Chondrocyte (in vitro differentiated cells): ENCODE results near the gene SHISA6. TPM values are rescaled to one million over a fixed set of nuclear protein-coding genes. Genes with fewer than 3 reads are reported as not detected.

Experiments
- DNase-seq: peaks from one replicate; pipeline ENCODE4 v3.0.0; 2021; ENCODE audit warnings: mixed read lengths, low spot score
- H3K27ac Mint-ChIP-seq: one replicate; pipeline ENCODE4 v1.8.0; 2021; ENCODE audit warnings: mild to moderate bottlenecking, moderate library complexity, mixed read lengths; ENCODE audit not compliant: unreplicated experiment
- H3K27me3 Mint-ChIP-seq: 2 replicates; pipeline ENCODE4 v1.8.0; 2021; ENCODE audit warnings: low read depth, mixed read lengths
- H3K36me3 Mint-ChIP-seq: 2 replicates; pipeline ENCODE4 v1.8.0; 2021; ENCODE audit warnings: low read depth, mixed read lengths
- H3K4me1 Mint-ChIP-seq: 2 replicates; pipeline ENCODE4 v1.8.0; 2021; ENCODE audit warnings: low read depth, mild to moderate bottlenecking, mixed read lengths
- H3K4me3 Mint-ChIP-seq: one replicate; pipeline ENCODE4 v1.8.0; 2021; ENCODE audit warnings: mild to moderate bottlenecking, moderate library complexity, mixed read lengths; ENCODE audit not compliant: unreplicated experiment
- H3K9me3 Mint-ChIP-seq: 2 replicates; pipeline ENCODE4 v1.8.0; 2021; ENCODE audit warnings: low read depth, mixed read lengths
- CTCF ChIP-seq: fragments of 200-600 bp; sonication (generic); IDR thresholded peaks from 2 replicates; pipeline ENCODE4 v1.5.0; 2021; ENCODE audit warnings: antibody characterized with exemption, mild to moderate bottlenecking, moderate library complexity
- total RNA-seq: library from RNA; stranded (reverse); gene quantifications from 3 replicates; pipeline ENCODE4 v1.2.1, GENCODE V29; 2021

SHISA6 gene
- total RNA-seq, 1 donor from 2014 or later = not detected

DNA sequence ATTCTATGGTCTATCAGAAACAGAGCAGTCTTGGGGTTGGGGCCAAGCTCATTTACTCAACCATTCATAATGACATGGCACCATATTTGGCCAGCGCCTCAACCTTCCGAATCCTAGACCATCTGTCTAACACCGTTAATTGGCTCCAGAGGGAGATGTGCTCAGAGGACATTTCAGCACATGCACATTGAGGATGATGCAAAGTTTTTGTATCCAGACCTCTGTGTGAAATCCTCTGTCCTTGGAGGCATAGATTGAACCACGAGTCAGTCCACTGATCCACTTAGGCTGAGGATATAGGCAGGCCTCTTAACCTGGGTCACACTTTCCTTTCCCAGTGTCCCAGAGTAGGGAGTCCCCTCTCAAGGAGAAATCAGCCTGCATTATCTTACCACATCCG lies 85.5 kb downstream of the SHISA6 start:
- no peak for TF ChIP-seq CTCF
- H3K27me3 Mint-ChIP-seq = peaks cover 2% of the 10 kb centered on the region

GRCh38 chr17:11328770-11329169 lies 87.8 kb downstream of the SHISA6 start:
- no peak for DNase-seq
- no peaks in the 10 kb centered on the region for H3K9me3 Mint-ChIP-seq
- H3K27me3 Mint-ChIP-seq = peaks cover 2% of the 10 kb centered on the region
- TF ChIP-seq CTCF = no peak
- H3K36me3 Mint-ChIP-seq = no peaks in the 10 kb centered on the region
- peaks cover 34% of the 10 kb centered on the region for H3K4me1 Mint-ChIP-seq
- no peak overlapping the region for H3K27ac Mint-ChIP-seq
- no peak overlapping the region for H3K4me3 Mint-ChIP-seq

More for the DNA sequence above, 85.5 kb downstream of the SHISA6 start:
- Mint-ChIP-seq H3K4me1 (peaks cover 20% of the 10 kb centered on the region), H3K27ac (no peak overlapping the region), H3K36me3 (peaks cover 1% of the 10 kb centered on the region), H3K4me3 (no peak overlapping the region), H3K9me3 (no peaks in the 10 kb centered on the region)
- no peak for DNase-seq

DNA sequence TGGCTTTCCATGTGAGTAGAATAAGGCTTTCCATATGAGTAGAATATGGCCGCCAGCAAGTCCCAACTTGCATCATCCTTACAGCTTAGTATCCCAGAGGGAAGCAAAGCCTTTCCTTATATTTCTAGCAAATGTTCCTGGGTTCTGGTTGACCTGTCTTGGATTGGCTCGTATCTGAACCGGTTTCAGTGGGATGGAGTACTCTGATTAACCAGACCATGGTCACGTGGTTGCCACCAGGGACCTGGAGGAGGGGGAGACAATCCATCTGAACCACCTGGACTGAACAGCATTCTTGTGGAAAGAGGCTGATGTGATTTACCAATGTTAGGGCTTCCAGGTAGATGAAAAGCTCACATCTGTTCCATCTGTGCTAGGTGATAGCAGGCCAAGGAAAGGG lies 89.0 kb downstream of the SHISA6 start:
- H3K4me3 Mint-ChIP-seq = no peak overlapping the region
- no peak for DNase-seq
- H3K27ac Mint-ChIP-seq = peak overlapping the region; percentile 92
- H3K9me3 Mint-ChIP-seq = no peaks in the 10 kb centered on the region
- peaks cover 2% of the 10 kb centered on the region for H3K27me3 Mint-ChIP-seq
- no peaks in the 10 kb centered on the region for H3K36me3 Mint-ChIP-seq
- H3K4me1 Mint-ChIP-seq = peaks cover 34% of the 10 kb centered on the region
- TF ChIP-seq CTCF = no peak

GRCh38 chr17:11330826-11331225 lies 89.8 kb downstream of the SHISA6 start:
- Mint-ChIP-seq H3K9me3 (no peaks in the 10 kb centered on the region), H3K4me3 (peak overlapping the region; percentile 26), H3K27me3 (peaks cover 2% of the 10 kb centered on the region), H3K36me3 (no peaks in the 10 kb centered on the region), H3K27ac (peak overlapping the region; percentile 92), H3K4me1 (peaks cover 34% of the 10 kb centered on the region)
- no peak for DNase-seq
- TF ChIP-seq CTCF = no peak

DNA sequence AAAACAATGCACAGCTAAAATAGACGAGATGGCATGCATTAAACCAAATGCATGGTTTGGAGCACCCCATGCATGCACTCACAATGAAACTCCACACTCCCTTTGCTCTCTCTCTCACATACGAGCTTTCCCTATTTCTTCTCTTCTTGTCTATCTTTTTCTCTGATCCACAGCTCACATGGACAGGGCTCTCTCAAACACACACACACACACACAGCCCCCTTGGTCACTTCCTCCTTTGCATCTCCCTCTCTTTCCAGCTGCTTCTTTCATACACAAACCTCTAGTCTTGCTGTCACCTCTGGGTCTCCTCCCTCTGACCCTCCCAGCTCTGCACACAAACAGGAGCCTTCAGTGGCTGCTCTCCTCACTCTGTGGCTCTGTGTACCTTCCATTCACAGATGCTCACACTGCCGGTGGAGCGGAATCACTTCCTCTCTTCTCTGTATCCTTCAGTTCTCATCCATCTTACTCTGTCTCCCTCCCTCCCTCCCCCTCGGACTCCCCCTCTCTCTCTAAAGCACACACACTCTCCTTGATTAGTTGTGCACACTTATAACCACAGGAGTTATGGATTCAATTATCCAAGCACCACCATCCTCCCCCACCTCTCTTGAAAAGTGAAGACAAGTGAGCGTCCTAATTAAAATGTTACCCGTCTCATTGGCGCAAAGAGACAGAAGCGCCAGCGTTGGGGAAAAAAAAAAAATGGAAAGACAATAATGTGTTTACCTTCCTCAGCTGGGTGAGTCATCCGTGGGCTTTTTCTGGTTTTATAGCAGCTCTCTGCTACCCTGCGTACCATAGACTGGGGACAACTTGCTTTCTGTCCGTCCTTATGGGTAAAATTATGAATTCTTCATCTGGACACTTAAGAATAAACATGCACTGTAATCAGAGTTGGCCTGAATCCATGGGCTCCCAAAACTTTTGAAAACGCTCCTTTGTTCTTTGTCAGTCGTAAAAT lies 90.8 kb downstream of the SHISA6 start:
- Mint-ChIP-seq H3K27me3 (peaks cover 2% of the 10 kb centered on the region), H3K36me3 (no peaks in the 10 kb centered on the region), H3K4me1 (peaks cover 34% of the 10 kb centered on the region), H3K27ac (peak overlapping the region; percentile 75), H3K9me3 (no peaks in the 10 kb centered on the region), H3K4me3 (peak overlapping the region; percentile 1)
- TF ChIP-seq CTCF = no peak
- no peak for DNase-seq
